Measurements from ENCODE around the gene SEC24D.

The SEC24D gene

GRCh38 chr4:118751629-118752323 is 84.2 kb downstream of the SEC24D start:
- Histone ChIP-seq H3K27me3 (replicated peaks; ENCODE audit: control insufficient read depth, insufficient read depth, low read length) (no peaks in the 10 kb centered on the region), H3K4me3 (replicated peaks; ENCODE audit: low read depth, low read length) (no peak overlapping the region), H3K36me3 (ENCODE audit: control insufficient read depth, insufficient read depth, low read length) (peaks cover 11% of the 10 kb centered on the region)
- DNase-seq (ENCODE audit: extremely low read depth, insufficient read length): no peak
- TF ChIP-seq CTCF (IDR thresholded peaks at IDR 0.05; ENCODE audit: insufficient read depth, low read length, poor library complexity, severe bottlenecking): no peak

- Histone ChIP-seq H3K27me3 (replicated peaks; ENCODE audit: control insufficient read depth, insufficient read depth, low read length) (no peaks in the 10 kb centered on the region), H3K36me3 (ENCODE audit: control insufficient read depth, insufficient read depth, low read length) (peaks cover 9% of the 10 kb centered on the region), H3K4me3 (replicated peaks; ENCODE audit: low read depth, low read length) (no peak overlapping the region)
- TF ChIP-seq CTCF (IDR thresholded peaks at IDR 0.05; ENCODE audit: insufficient read depth, low read length, poor library complexity, severe bottlenecking): no peak
- no peak for DNase-seq (ENCODE audit: extremely low read depth, insufficient read length)
Observed at GRCh38 chr4:118749347-118749988, 86.5 kb downstream of the SEC24D start.

- no peaks in the 10 kb centered on the region for H3K27me3 ChIP-seq (replicated peaks; ENCODE audit: control insufficient read depth, insufficient read depth, low read length)
- no peak for DNase-seq (ENCODE audit: extremely low read depth, insufficient read length)
- H3K36me3 ChIP-seq (ENCODE audit: control insufficient read depth, insufficient read depth, low read length): peaks cover 8% of the 10 kb centered on the region
- no peak for TF ChIP-seq CTCF (IDR thresholded peaks at IDR 0.05; ENCODE audit: insufficient read depth, low read length, poor library complexity, severe bottlenecking)
- no peak overlapping the region for H3K4me3 ChIP-seq (replicated peaks; ENCODE audit: low read depth, low read length)
Observed at GRCh38 chr4:118746251-118746919, 89.5 kb downstream of the SEC24D start.

DNA sequence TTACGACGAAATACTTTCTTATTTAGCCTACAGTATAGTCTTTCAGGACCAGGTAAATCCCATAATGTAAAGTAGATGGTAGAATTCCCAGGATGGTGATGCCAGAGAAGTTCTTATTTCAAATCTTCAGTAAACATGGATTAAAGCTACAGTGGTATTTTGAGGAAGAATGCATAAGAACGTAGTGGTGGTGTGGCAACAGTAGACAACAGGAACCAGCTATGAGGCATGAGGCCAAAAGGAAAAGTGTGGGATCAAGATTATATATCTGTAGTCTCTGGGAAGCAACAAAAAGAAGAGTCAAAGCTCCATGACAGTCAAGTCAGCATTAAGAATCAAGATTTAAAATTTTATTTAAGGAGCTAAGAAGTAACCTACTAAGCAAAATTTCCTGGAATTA is 90.6 kb downstream of the SEC24D start:
- peaks cover 8% of the 10 kb centered on the region for H3K36me3 ChIP-seq (ENCODE audit: control insufficient read depth, insufficient read depth, low read length)
- H3K27me3 ChIP-seq (replicated peaks; ENCODE audit: control insufficient read depth, insufficient read depth, low read length): no peaks in the 10 kb centered on the region
- DNase-seq (ENCODE audit: extremely low read depth, insufficient read length): no peak
- no peak for TF ChIP-seq CTCF (IDR thresholded peaks at IDR 0.05; ENCODE audit: insufficient read depth, low read length, poor library complexity, severe bottlenecking)
- H3K4me3 ChIP-seq (replicated peaks; ENCODE audit: low read depth, low read length): no peak overlapping the region

DNA sequence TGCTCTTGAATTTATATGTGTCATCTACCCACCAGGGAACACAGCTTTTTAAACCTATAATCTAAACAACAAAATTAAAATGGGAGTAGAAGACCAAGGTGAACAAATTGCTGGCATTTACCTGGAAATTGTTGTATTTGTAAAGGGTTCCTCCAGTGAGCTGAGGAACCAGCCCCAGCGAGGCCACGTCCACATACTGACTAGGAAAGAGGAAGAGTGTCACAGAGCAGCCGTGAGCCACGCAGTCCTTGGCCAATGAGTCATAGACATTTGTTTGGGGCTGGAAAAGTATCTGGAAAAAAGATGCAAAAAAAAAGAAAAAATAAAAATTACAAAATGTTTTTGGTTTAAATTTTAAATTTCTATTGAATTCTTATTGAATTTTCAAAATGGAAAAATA is 92.1 kb downstream of the SEC24D start:
- Histone ChIP-seq H3K36me3 (ENCODE audit: control insufficient read depth, insufficient read depth, low read length) (peaks cover 12% of the 10 kb centered on the region), H3K27me3 (replicated peaks; ENCODE audit: control insufficient read depth, insufficient read depth, low read length) (no peaks in the 10 kb centered on the region), H3K4me3 (replicated peaks; ENCODE audit: low read depth, low read length) (no peak overlapping the region)
- TF ChIP-seq CTCF (IDR thresholded peaks at IDR 0.05; ENCODE audit: insufficient read depth, low read length, poor library complexity, severe bottlenecking): no peak
- DNase-seq (ENCODE audit: extremely low read depth, insufficient read length): no peak

Measured in GM06990 (cell line).